Measurements from ENCODE around the gene ARHGEF3.

ARHGEF3 gene

DNA sequence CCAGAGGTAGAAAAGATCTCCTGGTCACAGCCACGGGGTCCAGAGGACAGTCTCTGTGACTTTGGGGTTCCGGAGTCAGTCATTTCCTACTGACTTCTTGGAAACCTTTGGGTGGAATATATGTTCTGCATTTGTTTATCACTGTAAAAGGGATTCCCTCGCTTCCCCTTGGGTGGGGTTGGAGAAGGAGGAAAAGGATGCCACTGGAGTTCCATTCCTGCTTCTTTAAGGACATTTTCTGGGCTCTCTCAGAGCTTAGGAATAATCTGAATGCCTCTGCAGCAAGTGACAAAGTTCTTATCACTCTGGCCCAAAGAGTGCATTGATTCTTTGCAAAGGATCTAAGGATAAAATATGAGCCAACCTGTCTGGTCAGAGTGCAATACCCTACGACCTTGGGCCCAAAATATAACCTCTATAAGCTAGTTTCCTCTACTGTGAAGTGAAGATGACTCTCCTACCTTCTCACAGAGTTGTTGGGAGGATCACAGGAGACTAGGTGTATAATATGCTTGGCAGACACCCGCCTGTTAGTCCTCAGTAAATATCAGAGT, 17.2 kb downstream of the ARHGEF3 start:
- H2AFZ ChIP-seq (ENCODE audit: low read length), result no peak overlapping the region
- H3K4me1 ChIP-seq (ENCODE audit: low read length), result peaks cover 31% of the 10 kb centered on the region
- H3K79me2 ChIP-seq (ENCODE audit: low read length), result peaks cover 3% of the 10 kb centered on the region
- no peaks in the 10 kb centered on the region for H3K9me2 ChIP-seq (replicated peaks; ENCODE audit: insufficient read depth, low read length)
- no peak for TF ChIP-seq EZH2 (optimal IDR thresholded peaks at IDR 0.05; ENCODE audit: low read depth, low read length)
- TF ChIP-seq EZH2phosphoT487 (IDR thresholded peaks at IDR 0.05; ENCODE audit: low read length), result no peak
- TF ChIP-seq, protein P1, sequence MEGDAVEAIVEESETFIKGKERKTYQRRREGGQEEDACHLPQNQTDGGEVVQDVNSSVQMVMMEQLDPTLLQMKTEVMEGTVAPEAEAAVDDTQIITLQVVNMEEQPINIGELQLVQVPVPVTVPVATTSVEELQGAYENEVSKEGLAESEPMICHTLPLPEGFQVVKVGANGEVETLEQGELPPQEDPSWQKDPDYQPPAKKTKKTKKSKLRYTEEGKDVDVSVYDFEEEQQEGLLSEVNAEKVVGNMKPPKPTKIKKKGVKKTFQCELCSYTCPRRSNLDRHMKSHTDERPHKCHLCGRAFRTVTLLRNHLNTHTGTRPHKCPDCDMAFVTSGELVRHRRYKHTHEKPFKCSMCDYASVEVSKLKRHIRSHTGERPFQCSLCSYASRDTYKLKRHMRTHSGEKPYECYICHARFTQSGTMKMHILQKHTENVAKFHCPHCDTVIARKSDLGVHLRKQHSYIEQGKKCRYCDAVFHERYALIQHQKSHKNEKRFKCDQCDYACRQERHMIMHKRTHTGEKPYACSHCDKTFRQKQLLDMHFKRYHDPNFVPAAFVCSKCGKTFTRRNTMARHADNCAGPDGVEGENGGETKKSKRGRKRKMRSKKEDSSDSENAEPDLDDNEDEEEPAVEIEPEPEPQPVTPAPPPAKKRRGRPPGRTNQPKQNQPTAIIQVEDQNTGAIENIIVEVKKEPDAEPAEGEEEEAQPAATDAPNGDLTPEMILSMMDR (IDR thresholded peaks at IDR 0.05; ENCODE audit: low read length), result no peak
- no peaks in the 10 kb centered on the region for H3K9me3 ChIP-seq (replicated peaks; ENCODE audit: insufficient read depth, low read length)
- DNase-seq, result no peak
- H3K27me3 ChIP-seq (replicated peaks; ENCODE audit: insufficient read depth, low read length), result no peaks in the 10 kb centered on the region
- peak overlapping the region; percentile 56; the same call in 1 of the 2 replicates for H3K27ac ChIP-seq (ENCODE audit: low read length)
- no peak overlapping the region for H3K9ac ChIP-seq (ENCODE audit: low read length)
- H4K20me1 ChIP-seq (ENCODE audit: insufficient read depth, low read length), result no peaks in the 10 kb centered on the region
- no peak overlapping the region for H3K4me3 ChIP-seq (ENCODE audit: low read length)
- peaks cover 15% of the 10 kb centered on the region for H3F3A ChIP-seq (ENCODE audit: insufficient read depth, low read length)
- no peaks in the 10 kb centered on the region for H3K36me3 ChIP-seq (replicated peaks; ENCODE audit: insufficient read depth, low read length)
- H3K4me2 ChIP-seq (ENCODE audit: low read depth, low read length), result peak overlapping the region; percentile 58

DNA sequence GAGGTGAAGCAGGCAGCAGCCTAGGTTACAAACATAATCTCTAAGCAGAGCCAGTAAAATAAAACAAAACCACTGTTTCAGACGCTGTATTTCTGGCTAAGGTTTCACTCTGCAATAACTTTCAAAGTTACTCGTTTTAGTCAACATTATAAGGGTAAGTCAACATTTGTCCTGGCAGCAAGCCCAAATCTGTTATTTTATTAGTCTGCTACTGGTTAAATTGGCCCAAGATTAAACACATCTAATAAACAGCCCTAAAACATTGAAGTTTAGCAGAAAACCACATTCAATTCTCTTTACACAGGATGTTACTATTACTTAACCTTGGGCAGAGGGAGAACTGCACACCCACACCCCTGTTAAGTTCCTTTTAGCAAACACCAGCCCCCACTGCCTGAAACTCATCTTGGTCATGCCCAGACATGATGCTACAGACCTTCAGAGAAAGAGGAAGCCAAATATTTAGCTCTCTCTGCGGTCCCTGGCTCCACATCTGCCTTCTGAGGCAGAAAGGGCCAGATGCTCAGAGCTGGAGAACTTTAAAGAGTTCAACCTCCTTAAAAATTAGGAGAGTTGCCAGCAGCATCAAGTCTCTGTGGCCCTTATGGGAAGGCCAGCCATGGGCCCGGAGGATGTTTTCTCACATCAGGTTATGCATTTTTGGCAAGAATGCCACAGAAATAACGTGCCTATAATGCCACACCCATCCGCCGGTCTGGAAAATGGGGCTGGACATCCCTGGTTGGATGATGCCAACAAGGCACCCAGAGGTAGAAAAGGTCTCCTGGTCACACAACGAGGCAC, 17.9 kb downstream of the ARHGEF3 start:
- Histone ChIP-seq H3K9me3 (replicated peaks; ENCODE audit: insufficient read depth, low read length) (no peaks in the 10 kb centered on the region), H3K79me2 (ENCODE audit: low read length) (peaks cover 3% of the 10 kb centered on the region), H2AFZ (ENCODE audit: low read length) (no peak overlapping the region), H3K36me3 (replicated peaks; ENCODE audit: insufficient read depth, low read length) (no peaks in the 10 kb centered on the region), H3K9me2 (replicated peaks; ENCODE audit: insufficient read depth, low read length) (no peaks in the 10 kb centered on the region), H3K4me1 (ENCODE audit: low read length) (peaks cover 31% of the 10 kb centered on the region), H4K20me1 (ENCODE audit: insufficient read depth, low read length) (no peaks in the 10 kb centered on the region), H3F3A (ENCODE audit: insufficient read depth, low read length) (peaks cover 15% of the 10 kb centered on the region), H3K4me2 (ENCODE audit: low read depth, low read length) (peak overlapping the region; percentile 58), H3K27me3 (replicated peaks; ENCODE audit: insufficient read depth, low read length) (no peaks in the 10 kb centered on the region), H3K9ac (ENCODE audit: low read length) (peak overlapping the region; percentile 4; the same call in 1 of the 2 replicates), H3K27ac (ENCODE audit: low read length) (peak overlapping the region; percentile 56; the same call in 1 of the 2 replicates), H3K4me3 (ENCODE audit: low read length) (peak overlapping the region; percentile 24; the same call in 1 of the 2 replicates)
- TF ChIP-seq, protein P1 (IDR thresholded peaks at IDR 0.05; ENCODE audit: low read length), result no peak
- TF ChIP-seq EZH2phosphoT487 (IDR thresholded peaks at IDR 0.05; ENCODE audit: low read length) (no peak), EZH2 (optimal IDR thresholded peaks at IDR 0.05; ENCODE audit: low read depth, low read length) (no peak)
- peak; percentile 88 for DNase-seq

DNA sequence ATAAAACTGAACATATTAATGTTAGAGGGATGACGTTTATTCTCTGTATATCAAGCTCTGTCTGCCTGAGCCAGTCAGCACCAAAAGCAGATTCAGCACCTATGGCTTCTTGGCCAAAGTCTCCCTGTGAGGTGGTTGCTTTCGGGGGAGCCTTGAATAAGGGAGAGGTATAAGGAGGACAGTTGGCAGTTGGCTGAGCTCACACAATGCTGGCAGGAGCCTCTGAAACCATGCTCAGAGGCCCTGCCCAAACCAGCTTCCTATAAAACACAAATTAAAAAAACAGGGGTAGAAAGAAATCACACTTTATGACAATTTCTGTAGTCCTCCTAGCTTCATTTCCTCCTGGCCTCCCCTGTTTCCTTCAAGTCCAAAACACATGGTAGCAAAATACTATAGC, 18.8 kb downstream of the ARHGEF3 start:
- no peaks in the 10 kb centered on the region for H3K36me3 ChIP-seq (replicated peaks; ENCODE audit: insufficient read depth, low read length)
- H4K20me1 ChIP-seq (ENCODE audit: insufficient read depth, low read length), result no peaks in the 10 kb centered on the region
- H3K9me2 ChIP-seq (replicated peaks; ENCODE audit: insufficient read depth, low read length), result no peaks in the 10 kb centered on the region
- no peaks in the 10 kb centered on the region for H3K27me3 ChIP-seq (replicated peaks; ENCODE audit: insufficient read depth, low read length)
- no peak for DNase-seq
- H3K9me3 ChIP-seq (replicated peaks; ENCODE audit: insufficient read depth, low read length), result no peaks in the 10 kb centered on the region
- H3F3A ChIP-seq (ENCODE audit: insufficient read depth, low read length), result peaks cover 15% of the 10 kb centered on the region
- peaks cover 3% of the 10 kb centered on the region for H3K79me2 ChIP-seq (ENCODE audit: low read length)
- peak overlapping the region; percentile 58 for H3K4me2 ChIP-seq (ENCODE audit: low read depth, low read length)
- peak overlapping the region; percentile 56; the same call in 1 of the 2 replicates for H3K27ac ChIP-seq (ENCODE audit: low read length)
- TF ChIP-seq EZH2phosphoT487 (IDR thresholded peaks at IDR 0.05; ENCODE audit: low read length) (no peak), EZH2 (optimal IDR thresholded peaks at IDR 0.05; ENCODE audit: low read depth, low read length) (no peak)
- TF ChIP-seq, protein P1 (IDR thresholded peaks at IDR 0.05; ENCODE audit: low read length), result no peak
- no peak overlapping the region for H3K4me3 ChIP-seq (ENCODE audit: low read length)
- H2AFZ ChIP-seq (ENCODE audit: low read length), result no peak overlapping the region
- H3K4me1 ChIP-seq (ENCODE audit: low read length), result peaks cover 31% of the 10 kb centered on the region
- H3K9ac ChIP-seq (ENCODE audit: low read length), result no peak overlapping the region

Data from MM.1S (cell line).